Measurements from ENCODE around the gene KRTAP20-1.

Gene KRTAP20-1

GRCh38 chr21:30616125-30616524 lies at the start of gene KRTAP20-1:
KRTAP20-1 (plus strand) TSS chr21:30616425; CDS start chr21:30616455, 30 bp downstream.
- DNase-seq (ENCODE audit: low read depth) = no peak

GRCh38 chr21:30567617-30568016 lies 48.6 kb upstream of the KRTAP20-1 start:
- DNase-seq (ENCODE audit: low read depth) = no peak

- DNase-seq (ENCODE audit: low read depth) = no peak
Observed at GRCh38 chr21:30577766-30578165, 38.5 kb upstream of the KRTAP20-1 start.

GRCh38 chr21:30579346-30579745 lies 36.9 kb upstream of the KRTAP20-1 start:
- DNase-seq (ENCODE audit: low read depth) = no peak

- no peak for DNase-seq (ENCODE audit: low read depth)
Observed at GRCh38 chr21:30580132-30580531, 36.1 kb upstream of the KRTAP20-1 start.

- DNase-seq (ENCODE audit: low read depth) = no peak
Observed at GRCh38 chr21:30582870-30583269, 33.4 kb upstream of the KRTAP20-1 start.

GRCh38 chr21:30590297-30590696 lies 25.9 kb upstream of the KRTAP20-1 start, which contains the start of gene KRTAP22-2:
KRTAP22-2 (minus strand) TSS chr21:30590397.
- DNase-seq (ENCODE audit: low read depth) = no peak

- no peak for DNase-seq (ENCODE audit: low read depth)
Observed at GRCh38 chr21:30592140-30592539, 24.1 kb upstream of the KRTAP20-1 start, which contains the start of gene KRTAP6-3. KRTAP6-3 (plus strand) TSS chr21:30592440; CDS start chr21:30592446, 6 bp downstream.

GRCh38 chr21:30598802-30599201 lies 17.4 kb upstream of the KRTAP20-1 start, which contains the start of gene KRTAP6-2:
KRTAP6-2 (minus strand) TSS chr21:30598902; CDS start chr21:30598874, 28 bp downstream.
- no peak for DNase-seq (ENCODE audit: low read depth)

- DNase-seq (ENCODE audit: low read depth) = no peak
Observed at GRCh38 chr21:30600787-30601186, 15.4 kb upstream of the KRTAP20-1 start, which contains the start of gene KRTAP22-1. KRTAP22-1 (plus strand) TSS chr21:30601087.

GRCh38 chr21:30605968-30606367 lies 10.3 kb upstream of the KRTAP20-1 start:
- no peak for DNase-seq (ENCODE audit: low read depth)

GRCh38 chr21:30612132-30612531 lies 4.1 kb upstream of the KRTAP20-1 start:
- DNase-seq (ENCODE audit: low read depth) = no peak

- no peak for DNase-seq (ENCODE audit: low read depth)
Observed at GRCh38 chr21:30613836-30614235, 2.4 kb upstream of the KRTAP20-1 start, which contains the start of gene KRTAP6-1. KRTAP6-1 (minus strand) TSS chr21:30613930; CDS start chr21:30613904, 26 bp downstream.

GRCh38 chr21:30615199-30615598 lies 1.0 kb upstream of the KRTAP20-1 start:
- no peak for DNase-seq (ENCODE audit: low read depth)

- no peak for DNase-seq (ENCODE audit: low read depth)
Observed at GRCh38 chr21:30620080-30620479, 3.9 kb downstream of the KRTAP20-1 start.

GRCh38 chr21:30620522-30620921 lies 4.3 kb downstream of the KRTAP20-1 start, which contains the start of gene KRTAP20-4:
KRTAP20-4 (plus strand) TSS chr21:30620627.
- no peak for DNase-seq (ENCODE audit: low read depth)

- DNase-seq (ENCODE audit: low read depth) = no peak
Observed at GRCh38 chr21:30623362-30623761, 7.1 kb downstream of the KRTAP20-1 start.

GRCh38 chr21:30625449-30626165 lies 9.4 kb downstream of the KRTAP20-1 start:
- DNase-seq (ENCODE audit: low read depth) = no peak

GRCh38 chr21:30628109-30628508 lies 11.9 kb downstream of the KRTAP20-1 start:
- DNase-seq (ENCODE audit: low read depth) = no peak

- DNase-seq (ENCODE audit: low read depth) = no peak
Observed at GRCh38 chr21:30629200-30629599, 13.0 kb downstream of the KRTAP20-1 start.

GRCh38 chr21:30634906-30635305 lies 18.7 kb downstream of the KRTAP20-1 start, which contains the start of gene KRTAP20-2:
KRTAP20-2 (plus strand) TSS chr21:30635206; CDS start chr21:30635264, 58 bp downstream.
- no peak for DNase-seq (ENCODE audit: low read depth)

GRCh38 chr21:30638686-30639085 lies 22.5 kb downstream of the KRTAP20-1 start:
- DNase-seq (ENCODE audit: low read depth) = no peak

GRCh38 chr21:30642564-30642963 lies 26.3 kb downstream of the KRTAP20-1 start, which contains the start of gene KRTAP20-3:
KRTAP20-3 (plus strand) TSS chr21:30642864.
- no peak for DNase-seq (ENCODE audit: low read depth)

All from ELR (cell line).